ENCODE results near the gene COL8A1. TPM values are rescaled to one million over a fixed set of nuclear protein-coding genes. Genes with fewer than 3 reads are reported as not detected.

Gene COL8A1
- total and polyA plus RNA-seq, 9 of the 15 experiments (the other 6 are each of a cell fraction or from before 2014, with no cell fraction given): 0.07 TPM; not detected in 8

- TF ChIP-seq NCOR1 (IDR thresholded peaks at IDR 0.05): 0 out of 2 replicates have a peak, but pooled peaks have one; percentile 8
- TF ChIP-seq NFXL1 (CRISPR knock-in tag; IDR thresholded peaks at IDR 0.05): peak; percentile 99
- peak; percentile 97 for TF ChIP-seq HOXB6 (CRISPR knock-in tag; IDR thresholded peaks at IDR 0.05; ENCODE audit: borderline replicate concordance)
- TF ChIP-seq IRF2 (CRISPR knock-in tag; IDR thresholded peaks at IDR 0.05): no peak
- no peak for TF ChIP-seq KAT7 (CRISPR knock-in tag; IDR thresholded peaks at IDR 0.05; ENCODE audit: borderline replicate concordance)
- TF ChIP-seq KLF1 (tag; IDR thresholded peaks at IDR 0.05): peak; percentile 95
- TF ChIP-seq SMC3 (conservative IDR thresholded peaks at IDR 0.05; ENCODE audit: insufficient read depth, low read depth, low read length): no peak
- peak in 1 of 2 experiments; percentile 99; a peak in 2 of 4 replicates for TF ChIP-seq TEAD1 (CRISPR knock-in tag; IDR thresholded peaks at IDR 0.05)
- no peak for TF ChIP-seq ZBTB49 (CRISPR knock-in tag; IDR thresholded peaks at IDR 0.05; ENCODE audit: borderline replicate concordance)
- TF ChIP-seq ZNF23 (CRISPR knock-in tag; IDR thresholded peaks at IDR 0.05): peak; percentile 95
- peak; percentile 91; the same call in 1 of the 2 replicates for TF ChIP-seq E4F1 (CRISPR knock-in tag; IDR thresholded peaks at IDR 0.05; ENCODE audit: borderline replicate concordance)
- peak; percentile 91 for TF ChIP-seq MXD1 (CRISPR knock-in tag; IDR thresholded peaks at IDR 0.05; ENCODE audit: borderline replicate concordance, poor library complexity, severe bottlenecking)
- TF ChIP-seq ZNF584 (CRISPR knock-in tag; IDR thresholded peaks at IDR 0.05; ENCODE audit: low read depth): peak; percentile 100
- TF ChIP-seq ZKSCAN3 (CRISPR knock-in tag; IDR thresholded peaks at IDR 0.05): peak; percentile 94
- TF ChIP-seq TARDBP (IDR thresholded peaks at IDR 0.05): no peak
- peak; percentile 17; the same call in 1 of the 2 replicates for TF ChIP-seq TEAD4 (IDR thresholded peaks at IDR 0.05; ENCODE audit: low read length)
- TF ChIP-seq TEAD4 (CRISPR knock-in tag; IDR thresholded peaks at IDR 0.05; ENCODE audit: borderline replicate concordance): no peak
- no peak for TF ChIP-seq COPS2 (conservative IDR thresholded peaks at IDR 0.05)
- peak; percentile 99 for TF ChIP-seq ZNF592 (IDR thresholded peaks at IDR 0.05)
Observed at GRCh38 chr3:99776516-99777209, 138.3 kb downstream of the COL8A1 start (continued).
